ENCODE data around the gene KRT76. TPM values are rescaled to one million over a fixed set of nuclear protein-coding genes. Genes with fewer than 3 reads are reported as not detected.

The KRT76 gene
- total RNA-seq, 1 donor from 2014 or later = not detected

DNA sequence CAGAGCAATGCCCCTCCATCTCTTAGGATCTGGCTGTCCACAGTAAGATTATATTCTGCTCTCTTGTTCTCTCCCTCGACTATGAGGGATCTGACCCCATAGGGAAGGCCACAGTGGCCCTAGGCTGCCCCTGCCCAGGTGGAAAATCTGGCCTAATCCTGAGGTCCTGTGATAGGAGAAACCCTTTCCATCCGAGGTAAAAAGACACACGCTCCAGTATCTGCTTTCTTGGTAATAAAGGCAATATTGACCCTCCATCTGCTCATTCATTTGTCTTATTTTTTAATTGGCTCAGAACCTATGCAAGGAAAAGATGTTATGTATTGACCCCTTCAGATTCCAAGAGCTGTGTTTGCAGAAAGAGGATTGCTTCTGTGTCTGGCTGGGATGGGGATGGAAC lies 9.7 kb downstream of the KRT76 start:
- Histone ChIP-seq H3K27me3 (ENCODE audit: low read depth) (peaks cover 11% of the 10 kb centered on the region), H3K9me3 (no peaks in the 10 kb centered on the region), H3K27ac (no peak overlapping the region), H3K36me3 (no peaks in the 10 kb centered on the region), H3K4me1 (no peaks in the 10 kb centered on the region), H3K4me3 (no peak overlapping the region)
- intact Hi-C loops (cut with DNase I) = no loop called here
- TF ChIP-seq, protein P1, sequence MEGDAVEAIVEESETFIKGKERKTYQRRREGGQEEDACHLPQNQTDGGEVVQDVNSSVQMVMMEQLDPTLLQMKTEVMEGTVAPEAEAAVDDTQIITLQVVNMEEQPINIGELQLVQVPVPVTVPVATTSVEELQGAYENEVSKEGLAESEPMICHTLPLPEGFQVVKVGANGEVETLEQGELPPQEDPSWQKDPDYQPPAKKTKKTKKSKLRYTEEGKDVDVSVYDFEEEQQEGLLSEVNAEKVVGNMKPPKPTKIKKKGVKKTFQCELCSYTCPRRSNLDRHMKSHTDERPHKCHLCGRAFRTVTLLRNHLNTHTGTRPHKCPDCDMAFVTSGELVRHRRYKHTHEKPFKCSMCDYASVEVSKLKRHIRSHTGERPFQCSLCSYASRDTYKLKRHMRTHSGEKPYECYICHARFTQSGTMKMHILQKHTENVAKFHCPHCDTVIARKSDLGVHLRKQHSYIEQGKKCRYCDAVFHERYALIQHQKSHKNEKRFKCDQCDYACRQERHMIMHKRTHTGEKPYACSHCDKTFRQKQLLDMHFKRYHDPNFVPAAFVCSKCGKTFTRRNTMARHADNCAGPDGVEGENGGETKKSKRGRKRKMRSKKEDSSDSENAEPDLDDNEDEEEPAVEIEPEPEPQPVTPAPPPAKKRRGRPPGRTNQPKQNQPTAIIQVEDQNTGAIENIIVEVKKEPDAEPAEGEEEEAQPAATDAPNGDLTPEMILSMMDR (IDR thresholded peaks at IDR 0.05) = no peak
- no peak for DNase-seq
- no peak for ATAC-seq

DNA sequence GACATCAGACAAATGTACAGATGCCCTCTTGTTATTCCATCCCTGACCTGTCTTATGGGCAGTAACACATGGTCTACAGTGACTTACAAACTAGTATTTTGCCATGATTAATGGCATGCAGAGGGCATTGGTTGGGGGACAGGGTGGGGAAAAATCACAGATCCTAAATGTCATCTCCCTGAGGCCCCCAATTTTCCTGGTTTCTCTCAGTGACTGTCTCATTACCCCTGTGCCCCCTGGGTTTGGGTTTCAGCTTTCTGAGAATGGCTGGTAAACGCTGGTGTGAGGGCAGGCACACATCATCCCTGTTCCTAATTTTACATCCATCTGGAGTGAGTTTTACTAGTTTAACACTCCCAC lies 10.1 kb downstream of the KRT76 start:
- Histone ChIP-seq H3K4me3 (no peak overlapping the region), H3K27ac (no peak overlapping the region), H3K27me3 (ENCODE audit: low read depth) (peaks cover 11% of the 10 kb centered on the region), H3K9me3 (no peaks in the 10 kb centered on the region), H3K36me3 (no peaks in the 10 kb centered on the region), H3K4me1 (no peaks in the 10 kb centered on the region)
- TF ChIP-seq, protein P1 (IDR thresholded peaks at IDR 0.05) = no peak
- DNase-seq = no peak
- intact Hi-C loops (cut with DNase I) = no loop called here
- ATAC-seq = no peak

DNA sequence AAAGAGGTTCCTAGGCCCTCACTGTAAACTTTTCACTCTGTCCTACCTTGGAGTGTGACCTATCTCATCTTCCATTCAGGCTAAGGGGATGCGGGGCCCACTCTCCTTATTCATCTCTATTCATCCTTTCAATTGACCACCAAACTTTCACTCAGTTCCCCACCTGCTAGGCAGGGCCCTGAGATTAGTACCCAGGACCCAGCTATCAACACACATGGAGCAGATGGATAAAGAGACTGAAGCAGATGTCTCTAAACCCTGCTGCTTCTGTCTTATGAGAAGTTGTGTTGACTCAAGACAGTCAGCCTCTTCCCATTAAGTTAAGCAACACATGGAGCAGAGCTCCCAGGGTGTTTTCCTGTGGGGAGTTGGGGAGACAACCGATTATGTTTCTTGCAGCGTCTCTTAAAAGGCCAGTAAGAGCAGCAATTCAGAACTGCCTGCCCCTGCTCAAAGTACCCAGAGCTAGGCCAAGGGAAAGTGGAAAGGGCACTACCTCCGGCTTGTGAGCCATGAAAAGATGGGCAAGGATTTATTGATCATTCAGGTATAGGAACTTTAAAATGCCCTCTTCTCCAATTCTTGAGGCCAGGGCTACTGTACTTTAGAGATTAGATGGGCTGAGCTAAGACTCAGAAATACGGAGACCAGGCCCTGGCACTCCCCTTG lies 10.7 kb downstream of the KRT76 start:
- Histone ChIP-seq H3K36me3 (no peaks in the 10 kb centered on the region), H3K4me3 (no peak overlapping the region), H3K9me3 (no peaks in the 10 kb centered on the region), H3K4me1 (no peaks in the 10 kb centered on the region), H3K27me3 (ENCODE audit: low read depth) (peaks cover 11% of the 10 kb centered on the region), H3K27ac (no peak overlapping the region)
- ATAC-seq (no peak), DNase-seq (no peak)
- TF ChIP-seq, protein P1 (IDR thresholded peaks at IDR 0.05) = no peak
- intact Hi-C loops (cut with DNase I) = no loop called here

DNA sequence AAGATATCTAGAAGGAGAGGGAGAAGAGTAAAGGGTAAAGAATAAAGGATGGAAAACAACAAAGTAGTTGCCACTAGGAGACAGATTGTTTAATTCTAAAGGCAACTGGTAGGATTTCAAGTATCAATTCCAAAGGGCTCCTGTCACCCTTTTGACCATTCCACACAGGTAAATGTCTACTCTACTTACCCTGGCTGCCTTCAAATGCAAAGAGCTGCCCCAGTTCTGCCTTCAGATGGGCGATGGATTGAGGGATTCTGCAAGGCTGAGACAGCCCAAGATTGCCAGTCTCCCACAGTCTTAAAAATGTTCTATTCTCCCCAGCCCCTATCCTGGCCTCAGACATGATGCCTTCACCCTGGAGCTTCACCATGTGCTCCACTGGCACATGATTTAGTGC lies 11.4 kb downstream of the KRT76 start:
- no peak overlapping the region for H3K4me3 ChIP-seq
- no peak overlapping the region for H3K27ac ChIP-seq
- ATAC-seq (no peak), DNase-seq (no peak)
- H3K4me1 ChIP-seq = no peaks in the 10 kb centered on the region
- H3K9me3 ChIP-seq = peaks cover 4% of the 10 kb centered on the region
- no peaks in the 10 kb centered on the region for H3K36me3 ChIP-seq
- intact Hi-C loops (cut with DNase I) = no loop called here
- peaks cover 11% of the 10 kb centered on the region for H3K27me3 ChIP-seq (ENCODE audit: low read depth)
- TF ChIP-seq, protein P1 (IDR thresholded peaks at IDR 0.05) = no peak

DNA sequence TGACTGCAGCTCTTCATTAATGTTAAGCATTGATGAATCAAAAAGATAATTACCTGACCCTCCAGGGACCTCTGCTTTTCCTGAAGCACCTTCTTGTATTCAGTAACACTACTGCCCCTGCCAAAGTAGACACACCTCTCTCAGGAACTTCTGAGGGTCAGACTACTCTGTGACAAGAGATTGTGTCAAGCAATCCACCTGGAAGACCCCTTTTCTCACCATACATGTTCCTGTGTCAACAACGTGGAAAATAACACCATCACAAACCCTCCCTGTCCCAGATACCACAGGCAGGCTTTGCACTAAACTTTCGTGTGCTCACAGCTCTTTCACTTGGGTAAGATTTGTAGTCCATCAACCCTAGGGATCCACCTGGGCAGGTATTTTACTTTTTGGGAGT lies 13.2 kb downstream of the KRT76 start:
- ATAC-seq (no peak), DNase-seq (no peak)
- H3K4me3 ChIP-seq = no peak overlapping the region
- H3K27me3 ChIP-seq (ENCODE audit: low read depth) = no peaks in the 10 kb centered on the region
- intact Hi-C loops (cut with DNase I) = no loop called here
- H3K27ac ChIP-seq = no peak overlapping the region
- H3K9me3 ChIP-seq = peaks cover 9% of the 10 kb centered on the region
- H3K36me3 ChIP-seq = no peaks in the 10 kb centered on the region
- H3K4me1 ChIP-seq = no peaks in the 10 kb centered on the region
- TF ChIP-seq, protein P1 (IDR thresholded peaks at IDR 0.05) = no peak

Measured in lower lobe of right lung (tissue), 2 donors.